DOHH2 (cell line): Measurements from ENCODE around the gene SGF29.

ENCODE experiments used
- CTCF ChIP-seq: fragments of 200-600 bp; sonication (generic); IDR thresholded peaks from one replicate; pipeline ENCODE4 v1.5.1; 2014; ENCODE audit warnings: antibody characterized with exemption, mild to moderate bottlenecking, low read depth, low read length; ENCODE audit not compliant: poor library complexity, severe bottlenecking
- EZH2phosphoT487 ChIP-seq: fragments of 200-600 bp; sonication (generic); IDR thresholded peaks from 2 replicates; pipeline ENCODE4 v1.6.1; 2017; ENCODE audit warnings: borderline replicate concordance, mild to moderate bottlenecking, antibody characterized with exemption, low read length, moderate library complexity, mixed read lengths

GRCh38 chr16:28504707-28505404 is 48.9 kb upstream of the SGF29 start:
- no peak for TF ChIP-seq CTCF
- no peak for TF ChIP-seq EZH2phosphoT487
